Naive B cell (primary cell): ENCODE measurements around the gene CAMTA1. TPM values are rescaled to one million over a fixed set of nuclear protein-coding genes. Genes with fewer than 3 reads are reported as not detected.

Source experiments
- ATAC-seq, 2 donors: fragments of 150-1000 bp; cut with Tn5 transposase; 2 replicates each; pipeline ENCODE4 v1.10.0; 2021; ENCODE audit warnings: low read depth in 2 of 2, mild to moderate bottlenecking in 2 of 2, moderate library complexity in 2 of 2
- DNase-seq: peaks from one replicate; pipeline ENCODE4 v3.0.0; 2022
- H3K27ac Mint-ChIP-seq, 6 donors: one replicate each; pipeline ENCODE4 v1.8.0; 2020 to 2022; ENCODE audit warnings: mild to moderate bottlenecking in 6 of 6, mixed read lengths in 6 of 6, moderate library complexity in 5 of 6, inconsistent platforms in 2 of 6
- H3K27me3 Mint-ChIP-seq, 3 donors: one replicate each; pipeline ENCODE4 v1.8.0; 2021 to 2022; ENCODE audit warnings: mixed read lengths in 3 of 3, mild to moderate bottlenecking in 1 of 3
- H3K36me3 Mint-ChIP-seq, 2 donors: one replicate each; pipeline ENCODE4 v1.8.0; 2020 to 2022; ENCODE audit warnings: mixed read lengths in 2 of 2, inconsistent platforms in 1 of 2, mild to moderate bottlenecking in 1 of 2
- H3K4me1 Mint-ChIP-seq, 3 donors: one replicate each; pipeline ENCODE4 v1.8.0; 2020 to 2022; ENCODE audit warnings: mixed read lengths in 3 of 3, inconsistent platforms in 1 of 3, mild to moderate bottlenecking in 1 of 3, moderate library complexity in 1 of 3
- H3K4me3 Mint-ChIP-seq, 8 donors: one replicate each; pipeline ENCODE4 v1.8.0; 2020 to 2022; ENCODE audit warnings: mild to moderate bottlenecking in 8 of 8, mixed read lengths in 8 of 8, moderate library complexity in 8 of 8, inconsistent platforms in 2 of 8
- H3K9me3 Mint-ChIP-seq, 7 donors: one replicate each; pipeline ENCODE4 v1.8.0; 2020 to 2022; ENCODE audit warnings: mixed read lengths in 7 of 7, mild to moderate bottlenecking in 5 of 7, inconsistent platforms in 2 of 7, moderate library complexity in 1 of 7
- polyA plus RNA-seq, 6 donors: library from polyadenylated mRNA; unstranded; fragments of 300-500 nt; fragmentation: Illumina TruSeq; gene quantifications; one replicate each; pipeline ENCODE4 v1.2.3, GENCODE V29; 2021; ENCODE audit warnings: low read depth in 6 of 6

Gene CAMTA1
- polyA plus RNA-seq, 6 donors from 2014 or later, result 75.4 to 140 (median 88.8) TPM

GRCh38 chr1:7493711-7494454, 708.6 kb downstream of the CAMTA1 start:
- Mint-ChIP-seq H3K27me3 (peaks cover 0 to 11% (median 7%) of the 10 kb centered on the region in 3 donors), H3K27ac (no peak overlapping the region), H3K9me3 (peaks cover 0 to 11% (median 0%) of the 10 kb centered on the region in 7 donors), H3K4me3 (no peak overlapping the region), H3K36me3 (no peaks in the 10 kb centered on the region), H3K4me1 (no peaks in the 10 kb centered on the region)
- ATAC-seq, result no peak
- DNase-seq, result no peak

DNA sequence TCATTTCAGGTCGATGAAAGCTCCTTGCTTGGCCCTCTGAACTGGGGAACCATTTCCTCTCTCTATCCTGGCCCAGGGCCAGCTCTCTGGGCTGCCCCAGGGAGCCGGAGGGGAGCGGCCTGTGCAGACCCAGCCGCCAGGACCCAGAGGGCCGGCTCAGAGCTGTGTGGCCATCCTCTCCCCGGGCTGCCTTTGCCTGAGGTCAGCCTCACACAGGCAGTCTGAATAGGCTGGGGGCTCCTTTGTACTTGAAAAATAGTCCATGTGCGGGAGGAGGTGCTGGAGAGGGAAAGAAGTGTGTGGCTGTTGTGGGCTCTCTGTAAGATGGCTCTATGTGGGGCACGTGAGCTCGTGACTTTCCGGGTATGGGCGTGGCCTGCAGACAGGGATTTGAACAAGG, 710.7 kb downstream of the CAMTA1 start:
- Mint-ChIP-seq H3K36me3 (no peaks in the 10 kb centered on the region), H3K4me1 (no peaks in the 10 kb centered on the region), H3K27me3 (peaks cover 0 to 11% (median 7%) of the 10 kb centered on the region in 3 donors), H3K9me3 (peaks cover 0 to 11% (median 0%) of the 10 kb centered on the region in 7 donors), H3K27ac (no peak overlapping the region), H3K4me3 (no peak overlapping the region)
- ATAC-seq (no peak), DNase-seq (no peak)

- H3K27me3 Mint-ChIP-seq, result peaks cover 0 to 11% (median 7%) of the 10 kb centered on the region in 3 donors
- H3K4me1 Mint-ChIP-seq, result no peaks in the 10 kb centered on the region
- H3K9me3 Mint-ChIP-seq, result peaks cover 0 to 11% (median 0%) of the 10 kb centered on the region in 7 donors
- H3K36me3 Mint-ChIP-seq, result no peaks in the 10 kb centered on the region
- H3K27ac Mint-ChIP-seq, result no peak overlapping the region
- no peak overlapping the region for H3K4me3 Mint-ChIP-seq
- ATAC-seq (no peak), DNase-seq (no peak)
Measured at GRCh38 chr1:7497107-7497637, 711.9 kb downstream of the CAMTA1 start.

- no peaks in the 10 kb centered on the region for H3K27me3 Mint-ChIP-seq
- H3K4me3 Mint-ChIP-seq, result no peak overlapping the region
- H3K9me3 Mint-ChIP-seq, result no peaks in the 10 kb centered on the region
- no peaks in the 10 kb centered on the region for H3K36me3 Mint-ChIP-seq
- H3K27ac Mint-ChIP-seq, result no peak overlapping the region
- DNase-seq (no peak), ATAC-seq (no peak)
- H3K4me1 Mint-ChIP-seq, result no peaks in the 10 kb centered on the region
Measured at GRCh38 chr1:7500381-7501083, 715.3 kb downstream of the CAMTA1 start.

- ATAC-seq (no peak), DNase-seq (no peak)
- H3K27ac Mint-ChIP-seq, result no peak overlapping the region
- no peak overlapping the region for H3K4me3 Mint-ChIP-seq
- no peaks in the 10 kb centered on the region for H3K4me1 Mint-ChIP-seq
- no peaks in the 10 kb centered on the region for H3K36me3 Mint-ChIP-seq
- H3K9me3 Mint-ChIP-seq, result no peaks in the 10 kb centered on the region
- no peaks in the 10 kb centered on the region for H3K27me3 Mint-ChIP-seq
Measured at GRCh38 chr1:7501084-7501491, 715.8 kb downstream of the CAMTA1 start.

DNA sequence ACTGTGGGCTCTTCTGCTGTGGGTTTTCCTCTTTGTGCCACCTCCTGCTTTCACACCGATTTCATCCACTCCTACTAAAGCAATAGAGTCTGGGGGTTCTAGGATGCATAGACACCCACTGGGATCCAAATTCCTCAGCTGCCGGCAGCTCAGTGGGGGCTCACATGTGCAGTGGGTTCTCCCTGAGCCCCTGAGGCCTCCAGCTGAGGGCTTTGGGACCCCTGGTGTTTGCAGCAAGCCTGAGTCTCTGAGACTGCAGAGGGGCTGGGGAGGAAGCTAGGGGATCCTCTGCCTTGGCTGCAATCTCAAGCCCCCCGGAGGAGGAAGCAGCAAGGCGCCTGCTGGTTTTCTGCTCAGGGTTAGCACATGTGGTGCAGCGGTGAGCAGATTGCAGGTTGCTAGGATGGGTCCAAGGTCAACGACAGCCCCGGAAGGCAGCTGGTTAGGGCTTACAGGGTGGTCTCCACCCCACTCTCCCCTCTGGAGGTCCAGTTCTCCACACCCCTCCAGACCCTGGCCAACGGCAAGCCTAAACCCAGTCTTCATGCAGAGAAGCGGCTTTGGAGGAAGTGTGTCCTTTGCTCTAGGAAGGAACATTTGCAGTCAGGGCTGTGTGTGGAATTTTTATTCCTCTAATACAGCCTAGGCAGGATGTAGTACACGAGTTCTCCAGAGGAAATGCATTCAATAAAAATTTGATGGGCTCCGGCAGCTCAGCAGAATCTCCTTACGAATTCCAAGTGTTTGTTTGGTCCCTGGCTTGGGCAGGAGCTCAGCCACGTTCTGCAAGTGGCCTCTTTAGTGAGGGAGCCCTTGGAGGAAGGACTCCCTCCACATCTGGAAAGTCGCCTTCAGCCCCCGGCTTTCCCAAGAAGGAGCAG, 716.7 kb downstream of the CAMTA1 start:
- no peak for ATAC-seq
- Mint-ChIP-seq H3K9me3 (no peaks in the 10 kb centered on the region), H3K27ac (no peak overlapping the region), H3K4me1 (no peaks in the 10 kb centered on the region), H3K4me3 (no peak overlapping the region), H3K27me3 (no peaks in the 10 kb centered on the region), H3K36me3 (no peaks in the 10 kb centered on the region)
- no peak for DNase-seq

- Mint-ChIP-seq H3K36me3 (no peaks in the 10 kb centered on the region), H3K27me3 (no peaks in the 10 kb centered on the region), H3K4me1 (no peaks in the 10 kb centered on the region), H3K4me3 (no peak overlapping the region), H3K9me3 (no peaks in the 10 kb centered on the region), H3K27ac (no peak overlapping the region)
- DNase-seq, result no peak
- no peak for ATAC-seq
Measured at GRCh38 chr1:7503691-7504437, 718.6 kb downstream of the CAMTA1 start.

DNA sequence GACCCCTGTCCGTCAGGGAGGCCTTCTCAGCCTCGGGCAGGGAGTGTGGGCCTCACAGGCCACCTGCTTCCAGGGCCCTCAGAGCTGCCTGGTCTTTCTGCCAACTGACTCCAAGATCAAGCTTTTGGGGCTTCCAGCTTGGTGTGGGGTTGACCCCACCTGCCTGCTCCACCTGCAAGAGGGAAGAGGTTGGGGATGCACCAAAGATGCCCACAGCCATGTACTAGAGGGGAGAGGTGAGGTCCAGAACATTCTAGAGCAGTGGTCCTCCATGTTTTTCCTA, 719.1 kb downstream of the CAMTA1 start:
- no peaks in the 10 kb centered on the region for H3K36me3 Mint-ChIP-seq
- H3K4me1 Mint-ChIP-seq, result no peaks in the 10 kb centered on the region
- H3K9me3 Mint-ChIP-seq, result no peaks in the 10 kb centered on the region
- no peak for ATAC-seq
- H3K27me3 Mint-ChIP-seq, result no peaks in the 10 kb centered on the region
- no peak for DNase-seq
- no peak overlapping the region for H3K4me3 Mint-ChIP-seq
- H3K27ac Mint-ChIP-seq, result no peak overlapping the region

- Mint-ChIP-seq H3K36me3 (no peaks in the 10 kb centered on the region), H3K9me3 (no peaks in the 10 kb centered on the region), H3K27ac (no peak overlapping the region), H3K4me1 (no peaks in the 10 kb centered on the region), H3K4me3 (no peak overlapping the region), H3K27me3 (no peaks in the 10 kb centered on the region)
- DNase-seq (no peak), ATAC-seq (no peak)
Measured at GRCh38 chr1:7505094-7505770, 720.0 kb downstream of the CAMTA1 start.

DNA sequence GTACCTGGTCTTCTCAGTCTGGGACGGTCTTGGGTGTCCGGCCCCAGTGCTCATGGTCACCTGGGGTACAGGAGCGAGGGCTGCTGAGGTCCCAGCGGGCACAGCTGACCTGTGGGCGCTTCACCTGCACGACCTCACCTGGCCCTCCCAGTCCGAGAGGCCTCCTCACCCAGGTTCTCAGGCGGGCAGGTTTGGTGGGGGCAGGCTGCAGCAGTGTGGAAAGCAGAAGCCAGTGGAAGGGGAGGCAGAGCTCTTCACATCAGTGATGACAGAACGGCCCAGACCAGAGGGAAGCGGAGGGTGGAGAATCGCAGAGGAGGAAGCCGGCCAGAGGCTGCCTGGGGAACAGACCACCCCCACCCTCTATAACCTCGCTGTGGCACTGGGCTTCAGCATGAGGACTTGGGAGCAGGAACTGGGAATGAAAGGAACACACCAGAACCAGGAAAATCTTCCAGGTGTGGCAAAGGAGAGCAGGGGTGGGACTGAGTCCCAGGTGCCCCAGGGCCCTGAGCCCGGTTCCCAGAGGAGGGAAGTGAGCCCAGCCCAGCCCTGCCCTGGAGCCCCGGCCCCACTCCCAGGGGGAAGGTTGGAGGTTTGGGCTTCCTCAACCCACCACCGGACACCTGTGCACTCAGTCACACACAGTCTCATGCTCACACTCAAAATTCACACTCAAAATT, 720.7 kb downstream of the CAMTA1 start:
- H3K36me3 Mint-ChIP-seq, result no peaks in the 10 kb centered on the region
- H3K9me3 Mint-ChIP-seq, result no peaks in the 10 kb centered on the region
- H3K27me3 Mint-ChIP-seq, result no peaks in the 10 kb centered on the region
- ATAC-seq (no peak), DNase-seq (no peak)
- H3K27ac Mint-ChIP-seq, result no peak overlapping the region
- H3K4me3 Mint-ChIP-seq, result no peak overlapping the region
- no peaks in the 10 kb centered on the region for H3K4me1 Mint-ChIP-seq

DNA sequence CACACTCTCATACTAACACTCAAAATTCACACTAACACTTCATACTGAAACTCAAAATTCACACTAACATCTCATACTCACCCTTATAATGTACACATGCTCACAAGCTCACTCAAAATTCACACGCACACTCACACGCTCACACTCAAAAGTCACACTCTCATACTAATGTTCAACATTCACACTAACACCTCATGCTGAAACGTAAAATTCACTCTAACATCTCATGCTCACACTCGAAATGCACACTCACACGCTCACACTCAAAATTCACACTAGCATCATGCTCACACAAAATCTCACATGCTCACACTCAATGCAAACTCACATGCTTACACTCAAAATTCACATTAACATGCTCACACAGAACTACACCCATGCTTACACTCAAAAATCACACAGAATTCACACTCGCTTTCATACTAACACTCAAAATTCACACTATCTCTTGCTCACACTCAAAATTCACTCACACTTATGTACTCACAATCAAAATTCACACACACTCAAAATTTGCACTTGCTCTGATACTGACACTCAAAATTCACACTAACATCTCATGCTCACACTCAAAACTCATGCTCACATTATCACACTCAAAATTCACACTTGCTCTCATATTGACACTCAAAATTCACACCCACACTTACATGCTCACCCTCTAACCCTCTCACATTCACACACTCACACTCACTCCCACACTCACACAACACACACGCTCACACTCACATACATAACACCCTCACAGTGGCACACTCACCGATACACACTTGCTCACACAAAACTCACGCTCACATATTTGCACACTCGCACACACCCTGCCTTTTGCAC, 721.4 kb downstream of the CAMTA1 start:
- H3K4me1 Mint-ChIP-seq, result no peaks in the 10 kb centered on the region
- no peak overlapping the region for H3K27ac Mint-ChIP-seq
- H3K4me3 Mint-ChIP-seq, result no peak overlapping the region
- DNase-seq (no peak), ATAC-seq (no peak)
- no peaks in the 10 kb centered on the region for H3K27me3 Mint-ChIP-seq
- H3K36me3 Mint-ChIP-seq, result no peaks in the 10 kb centered on the region
- H3K9me3 Mint-ChIP-seq, result no peaks in the 10 kb centered on the region
